Esophagus (tissue), 2 donors: ENCODE results near the gene AP3S2. TPM values are rescaled to one million over a fixed set of nuclear protein-coding genes. Genes with fewer than 3 reads are reported as not detected.
"Not testable (repeated sequence)": the region's sequence is repeated elsewhere in the genome, so short reads cannot be mapped to it uniquely, and the experiment has no call there.

Source experiments
- H3K27ac ChIP-seq, 2 donors: one replicate each; pipeline ENCODE4 v1.5.1; 2013; ENCODE audit warnings: low read depth in 2 of 2, mild to moderate bottlenecking in 2 of 2, inconsistent platforms in 1 of 2, low read length in 1 of 2, moderate library complexity in 1 of 2
- H3K27me3 ChIP-seq, 2 donors: one replicate each; pipeline ENCODE4 v1.6.1; 2013; ENCODE audit warnings: low read length in 2 of 2, control low read depth in 1 of 2, mild to moderate bottlenecking in 1 of 2; ENCODE audit not compliant: insufficient read depth in 2 of 2, control insufficient read depth in 1 of 2
- H3K36me3 ChIP-seq, 2 donors: one replicate each; pipeline ENCODE4 v1.6.1; 2013; ENCODE audit warnings: low read length in 1 of 2; ENCODE audit not compliant: control insufficient read depth in 2 of 2, insufficient read depth in 2 of 2
- H3K4me1 ChIP-seq, 2 donors: one replicate each; pipeline ENCODE4 v1.6.1; 2013; ENCODE audit warnings: low read length in 1 of 2; ENCODE audit not compliant: control insufficient read depth in 2 of 2, insufficient read depth in 2 of 2
- H3K4me3 ChIP-seq, 2 donors: one replicate each; pipeline ENCODE4 v1.5.1; 2013; ENCODE audit warnings: low read length in 2 of 2, mild to moderate bottlenecking in 2 of 2, low read depth in 1 of 2, moderate library complexity in 1 of 2
- H3K9me3 ChIP-seq, 2 donors: one replicate each; pipeline ENCODE4 v1.6.1; 2013; ENCODE audit warnings: mild to moderate bottlenecking in 2 of 2, low read depth in 1 of 2, low read length in 1 of 2, moderate library complexity in 1 of 2; ENCODE audit not compliant: control insufficient read depth in 2 of 2, insufficient read depth in 1 of 2
- WGBS, 2 donors: extraction: QIAGEN DNeasy Blood & Tissue Kit; methylation state at CpG; one replicate each; pipeline ENCODE4 v1.1.7; 2013; 5-methylcytosine and 5-hydroxymethylcytosine counted together
- polyA plus RNA-seq, 2 donors: library from polyadenylated mRNA; stranded (reverse); fragments of 200-250 nt; gene quantifications; one replicate each; pipeline ENCODE4 v1.2.3, GENCODE V29; 2013
- donor health status: healthy with polysubstance abuse.
- donor health status: Bipolar disorder and iron deficiency.

AP3S2 gene
- polyA plus RNA-seq, 2 donors = 6.0 to 11.6 TPM

DNA sequence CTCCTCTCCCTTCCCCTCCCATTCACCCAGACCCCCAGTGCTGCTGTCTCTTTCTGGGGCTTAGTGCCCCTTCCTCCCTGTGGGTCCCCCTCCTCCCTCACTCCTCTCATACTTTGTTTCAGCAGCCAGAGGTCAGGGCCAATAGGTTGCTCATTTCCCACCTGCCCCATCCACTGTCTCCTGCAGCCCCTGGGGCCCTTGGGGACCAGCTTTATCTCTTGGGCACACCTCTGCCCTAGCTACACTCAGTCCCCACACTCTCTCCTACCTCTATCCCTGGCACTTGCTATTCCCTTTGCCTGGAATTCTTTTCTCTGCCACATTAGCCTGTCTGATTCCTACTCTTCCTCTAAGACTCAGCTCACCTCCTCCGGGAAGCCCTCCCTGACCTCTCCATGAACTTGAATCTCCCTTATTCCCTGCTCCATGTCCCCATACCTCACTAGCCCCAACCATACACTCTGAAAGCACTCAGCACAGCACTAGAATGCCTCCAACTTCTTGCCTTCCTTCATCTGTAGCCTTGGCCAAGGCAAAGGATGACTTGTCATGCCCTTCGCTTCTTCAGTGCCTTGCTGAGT lies 93.8 kb downstream of the AP3S2 start:
- H3K36me3 ChIP-seq = no peaks in the 10 kb centered on the region

DNA sequence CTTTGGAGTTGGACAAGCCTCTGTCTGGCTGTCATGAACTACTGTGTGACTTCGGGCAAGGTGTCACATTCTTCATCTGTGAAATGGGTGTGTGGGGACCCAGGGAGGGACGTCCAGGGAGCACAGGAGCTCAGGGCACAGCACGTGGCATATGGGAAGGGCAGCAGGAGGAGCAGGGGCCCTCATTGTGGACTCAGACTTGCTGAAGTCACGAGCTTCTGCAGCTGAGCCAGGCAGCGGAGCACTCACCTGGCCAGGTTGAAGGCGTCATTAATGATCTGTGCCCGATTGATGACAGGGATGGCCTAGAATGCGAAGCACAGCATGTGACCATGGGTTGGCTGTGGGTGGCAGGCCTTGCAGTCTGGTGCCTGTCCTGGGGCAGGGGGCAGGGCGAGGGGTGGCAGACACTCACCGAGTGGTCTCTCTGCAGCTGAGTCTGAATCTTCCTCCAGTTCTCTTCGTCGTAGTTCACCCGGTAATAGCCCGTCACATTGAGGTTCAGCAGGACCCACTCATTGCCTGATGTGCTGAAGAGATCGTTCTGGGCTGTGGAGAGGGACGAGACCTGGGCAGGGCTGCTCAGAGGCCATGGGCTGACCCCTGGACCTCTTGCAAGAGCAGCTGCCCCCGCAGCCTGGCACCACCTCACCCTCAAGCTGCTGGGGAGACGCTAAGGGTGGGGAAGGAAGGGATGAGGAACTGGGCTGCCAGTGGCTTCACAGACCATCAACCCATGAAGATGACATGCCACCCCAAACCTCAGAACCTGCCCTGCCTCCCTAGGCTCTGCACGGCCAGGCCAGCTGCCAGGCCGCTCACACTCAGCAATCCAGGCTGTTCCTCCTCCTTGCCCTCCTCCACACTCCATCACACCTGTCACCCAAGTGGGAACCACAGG lies 94.5 kb downstream of the AP3S2 start:
- no peak overlapping the region for H3K27ac ChIP-seq
- peaks cover 0 to 4% of the 10 kb centered on the region in 2 donors for H3K9me3 ChIP-seq
- H3K4me3 ChIP-seq = no peak overlapping the region
- H3K36me3 ChIP-seq = no peaks in the 10 kb centered on the region
- WGBS, 2 donors = 81 to 87% methylated on average over 19 to 20 of the region's 20 CpGs
- H3K27me3 ChIP-seq = no peaks in the 10 kb centered on the region
- H3K4me1 ChIP-seq = peaks cover 0 to 4% of the 10 kb centered on the region in 2 donors

More for the DNA sequence above, 93.8 kb downstream of the AP3S2 start:
- WGBS, 2 donors = 91 to 92% methylated on average over 2 of the region's 2 CpGs
- Histone ChIP-seq H3K27ac (no peak overlapping the region), H3K4me1 (no peaks in the 10 kb centered on the region), H3K27me3 (no peaks in the 10 kb centered on the region), H3K9me3 (peaks cover 0 to 4% of the 10 kb centered on the region in 2 donors), H3K4me3 (no peak overlapping the region)

DNA sequence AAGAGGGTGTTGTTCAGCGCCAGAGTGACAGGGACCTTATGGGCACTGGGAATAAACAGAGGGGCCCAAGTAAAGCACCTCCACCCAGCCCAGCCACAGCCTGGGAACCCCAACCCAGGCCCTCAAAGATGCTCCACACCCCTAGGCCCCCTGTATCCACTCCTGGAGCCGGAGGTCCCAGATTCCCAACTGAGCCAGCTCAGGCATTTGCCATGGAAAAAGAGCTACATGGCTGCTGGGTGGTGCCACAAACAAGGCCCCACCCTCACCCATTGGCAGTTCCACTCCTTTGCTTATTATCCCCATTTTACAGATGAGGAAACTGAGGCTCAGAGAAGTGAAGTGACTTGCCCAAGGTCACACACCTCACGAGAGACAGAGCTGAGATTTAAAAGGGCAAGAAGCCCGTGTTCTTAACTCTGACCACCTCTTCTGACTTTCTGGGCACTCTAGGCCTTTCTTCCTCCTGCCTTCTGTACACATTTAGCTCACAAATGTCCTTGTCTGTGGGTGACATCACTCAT lies 96.1 kb downstream of the AP3S2 start:
- no peak overlapping the region for H3K4me3 ChIP-seq
- peaks cover 0 to 4% of the 10 kb centered on the region in 2 donors for H3K9me3 ChIP-seq
- 92% methylated on average over 4 of the region's 4 CpGs for WGBS, 2 donors
- H3K27me3 ChIP-seq = no peaks in the 10 kb centered on the region
- H3K27ac ChIP-seq = no peak overlapping the region
- H3K4me1 ChIP-seq = peaks cover 0 to 4% of the 10 kb centered on the region in 2 donors
- no peaks in the 10 kb centered on the region for H3K36me3 ChIP-seq

DNA sequence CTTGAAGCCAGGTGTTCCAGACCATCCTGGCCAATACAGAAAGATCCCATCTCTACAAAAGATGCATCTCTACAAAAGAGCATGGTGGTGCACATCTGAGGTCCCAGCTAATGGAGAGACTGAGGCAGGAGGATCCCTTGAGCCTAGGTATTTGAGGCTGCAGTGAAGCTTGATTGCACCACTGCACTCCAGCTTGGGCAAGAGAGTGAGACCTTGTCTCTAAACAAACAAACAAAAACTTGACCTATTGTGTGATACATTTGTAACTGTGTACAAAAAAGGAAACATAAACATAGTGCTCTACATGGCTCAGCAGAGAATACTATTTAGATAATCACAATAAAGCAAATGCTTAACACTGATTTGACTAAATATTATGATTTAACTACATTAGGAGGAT lies 97.8 kb downstream of the AP3S2 start:
- Histone ChIP-seq H3K9me3 (peaks cover 0 to 4% of the 10 kb centered on the region in 2 donors), H3K4me1 (peaks cover 0 to 4% of the 10 kb centered on the region in 2 donors), H3K36me3 (no peaks in the 10 kb centered on the region), H3K27me3 (no peaks in the 10 kb centered on the region), H3K4me3 (no peak overlapping the region), H3K27ac (no peak overlapping the region)

DNA sequence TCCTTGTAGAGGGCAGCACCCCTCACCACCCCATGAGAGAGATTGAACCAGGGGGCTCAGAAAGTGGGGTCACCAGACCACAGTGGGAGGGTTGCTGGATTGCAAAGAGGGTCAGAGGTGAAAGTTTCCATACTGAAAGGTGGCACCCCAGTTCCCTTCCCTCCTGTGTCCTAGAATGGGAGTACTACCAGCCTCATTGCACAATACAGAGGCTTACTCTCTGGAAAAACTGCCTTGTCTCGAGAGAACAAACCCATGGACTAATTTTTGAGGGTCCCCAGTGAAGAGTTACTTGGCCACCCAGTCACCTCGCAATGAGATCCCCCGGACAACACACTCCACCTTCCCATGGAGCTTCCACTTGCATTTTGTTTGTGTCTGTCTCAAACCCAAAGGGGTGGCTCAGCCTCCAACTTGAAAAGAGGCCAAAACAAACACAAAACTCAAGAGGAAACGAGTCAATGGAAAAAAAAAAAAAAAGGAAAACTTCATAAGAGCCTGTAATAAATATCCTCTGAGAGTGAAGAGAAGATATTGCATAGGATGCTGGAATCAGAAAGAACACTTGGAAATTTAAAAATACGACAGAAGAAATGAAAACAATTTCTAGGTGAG lies 99.1 kb downstream of the AP3S2 start:
- Histone ChIP-seq H3K4me1 (peaks cover 0 to 4% of the 10 kb centered on the region in 2 donors), H3K36me3 (no peaks in the 10 kb centered on the region), H3K4me3 (no peak overlapping the region), H3K27me3 (no peaks in the 10 kb centered on the region), H3K27ac (no peak overlapping the region), H3K9me3 (peaks cover 0 to 4% of the 10 kb centered on the region in 2 donors)
- 26 to 31% methylated on average over 5 of the region's 5 CpGs for WGBS, 2 donors

DNA sequence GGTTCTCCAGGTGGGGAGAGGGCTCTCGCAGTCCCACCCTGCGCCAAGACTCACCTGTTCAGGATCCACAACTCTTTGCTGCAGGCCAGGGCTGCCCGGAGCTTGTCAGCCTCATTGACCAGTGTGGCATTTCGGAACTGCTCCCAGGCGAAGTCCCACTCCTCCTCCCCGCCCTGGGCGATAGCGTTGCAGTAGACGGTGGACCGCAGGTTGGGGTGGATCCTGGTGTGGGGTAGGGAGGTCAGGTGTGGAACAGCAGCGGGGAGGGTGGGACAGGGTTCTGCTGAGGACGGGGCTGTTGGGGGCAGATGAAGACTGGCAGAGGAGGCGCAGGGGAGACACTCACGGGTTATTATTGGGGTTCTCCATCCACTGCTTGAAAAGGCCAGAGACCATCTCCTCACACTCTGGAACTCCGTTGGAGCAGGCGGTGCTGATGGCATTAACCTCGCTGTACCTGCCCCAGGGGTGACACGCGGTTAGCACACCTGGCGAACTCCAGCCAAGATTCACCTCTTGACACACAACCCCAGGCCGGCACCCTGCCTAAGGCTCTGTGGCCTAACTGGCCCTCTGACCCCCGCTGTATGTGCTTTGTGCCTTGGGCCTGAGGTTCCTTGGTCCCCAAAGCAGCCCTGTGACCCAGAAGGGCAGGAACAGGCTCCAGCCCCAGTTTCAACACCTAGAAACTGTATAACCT lies 101.5 kb downstream of the AP3S2 start:
- Histone ChIP-seq H3K4me3 (no peak overlapping the region), H3K36me3 (no peaks in the 10 kb centered on the region), H3K27me3 (no peaks in the 10 kb centered on the region), H3K27ac (no peak overlapping the region), H3K9me3 (peaks cover 0 to 4% of the 10 kb centered on the region in 2 donors), H3K4me1 (peaks cover 0 to 4% of the 10 kb centered on the region in 2 donors)
- 93 to 96% methylated on average over 22 of the region's 22 CpGs for WGBS, 2 donors

DNA sequence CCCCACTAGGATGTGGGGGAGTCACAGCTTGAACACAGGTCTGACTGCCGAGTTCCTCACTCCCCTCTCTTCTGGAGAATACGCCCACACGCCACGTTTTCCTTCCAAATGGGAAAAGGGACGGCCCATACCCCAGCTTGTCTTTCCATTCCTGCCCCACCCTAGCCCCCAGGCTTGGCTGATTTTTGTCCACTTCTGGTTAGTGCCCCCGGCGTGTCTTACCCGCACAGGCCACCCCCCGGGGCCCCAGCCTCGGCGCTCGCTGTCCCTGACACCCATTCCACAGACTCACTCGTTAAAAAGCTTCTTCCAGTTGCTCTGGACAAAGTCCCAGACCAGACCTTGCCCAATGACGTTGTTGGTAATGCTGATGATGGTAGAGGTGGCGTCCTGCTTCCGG lies 103.1 kb downstream of the AP3S2 start:
- H3K36me3 ChIP-seq = no peaks in the 10 kb centered on the region
- H3K4me1 ChIP-seq = peaks cover 0 to 4% of the 10 kb centered on the region in 2 donors
- no peak overlapping the region for H3K27ac ChIP-seq
- no peaks in the 10 kb centered on the region for H3K27me3 ChIP-seq
- WGBS, 2 donors = 88% methylated on average over 16 of the region's 16 CpGs
- no peak overlapping the region for H3K4me3 ChIP-seq
- H3K9me3 ChIP-seq = no peaks in the 10 kb centered on the region

DNA sequence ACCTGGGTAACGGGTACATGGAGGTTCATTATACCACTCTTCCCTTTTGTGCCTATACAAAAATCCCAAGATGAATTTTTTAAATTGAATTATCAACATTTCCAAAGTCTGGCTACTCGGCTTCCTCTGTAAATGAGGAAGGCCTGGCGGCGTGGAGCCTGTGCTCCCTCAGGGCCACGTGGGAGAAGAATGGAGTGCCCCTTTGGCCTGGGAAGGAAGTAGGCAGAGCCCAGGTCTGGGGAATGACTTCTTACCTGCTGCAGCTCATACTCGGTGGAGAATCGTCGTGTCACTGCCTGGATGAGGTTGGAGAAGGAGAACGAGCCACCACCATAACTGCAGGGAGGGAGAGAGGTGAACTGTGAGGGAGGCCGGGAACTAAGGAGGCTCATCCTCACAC lies 103.6 kb downstream of the AP3S2 start:
- Histone ChIP-seq H3K27ac (no peak overlapping the region), H3K27me3 (no peaks in the 10 kb centered on the region), H3K9me3 (no peaks in the 10 kb centered on the region), H3K4me3 (no peak overlapping the region), H3K36me3 (no peaks in the 10 kb centered on the region), H3K4me1 (peaks cover 0 to 6% of the 10 kb centered on the region in 2 donors)
- 81 to 85% methylated on average over 10 of the region's 10 CpGs for WGBS, 2 donors

DNA sequence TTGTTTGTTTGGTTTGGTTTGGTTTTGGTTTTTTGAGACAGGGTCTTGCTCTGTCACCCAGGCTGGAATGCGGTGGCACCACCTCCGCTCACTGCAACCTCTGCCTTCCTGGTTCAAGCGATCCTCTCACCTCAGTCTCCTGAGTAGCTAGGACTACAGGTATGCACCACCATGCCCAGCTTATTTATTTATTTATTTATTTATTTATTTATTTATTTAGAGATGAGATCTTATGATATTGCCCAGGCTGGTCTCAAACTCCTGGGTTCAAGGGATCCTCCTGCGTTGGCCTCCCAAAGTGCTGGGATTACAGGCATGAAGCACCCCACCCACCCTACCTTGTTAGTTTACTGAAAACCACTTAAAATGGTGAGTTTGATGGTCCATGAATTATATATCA lies 105.2 kb downstream of the AP3S2 start:
- 95 to 97% methylated on average over 4 of the region's 4 CpGs for WGBS, 2 donors
- H3K9me3 ChIP-seq, H3K27ac ChIP-seq, H3K4me1 ChIP-seq, H3K36me3 ChIP-seq, H3K27me3 ChIP-seq, H3K4me3 ChIP-seq: not testable (repeated sequence)
